Smooth muscle cell (in vitro differentiated cells): Measurements from ENCODE around the gene TMEM186. TPM values are rescaled to one million over a fixed set of nuclear protein-coding genes. Genes with fewer than 3 reads are reported as not detected.

Experiments used
- DNase-seq: peaks from one replicate; lab custom pipeline; 2025; ENCODE audit not compliant: unreplicated experiment; lab: John Stamatoyannopoulos, UW
- H2AFZ ChIP-seq: fragments of 200-600 bp; sonication (generic); 2 replicates; pipeline ENCODE4 v1.6.0; 2016; ENCODE audit warnings: antibody characterized with exemption, low read depth, mild to moderate bottlenecking
- H3F3A ChIP-seq: fragments of 200-600 bp; sonication (generic); 2 replicates; pipeline ENCODE4 v1.6.0; 2017; ENCODE audit warnings: antibody characterized with exemption, low read depth
- H3K27ac ChIP-seq: fragments of 200-600 bp; sonication (generic); 2 replicates; pipeline ENCODE4 v1.5.1; 2016; ENCODE audit warnings: low read depth, mild to moderate bottlenecking
- H3K27me3 ChIP-seq: fragments of 200-600 bp; sonication (generic); 2 replicates; pipeline ENCODE4 v1.6.1; 2016; ENCODE audit warnings: low read depth, mild to moderate bottlenecking
- H3K36me3 ChIP-seq: fragments of 200-600 bp; sonication (generic); 2 replicates; pipeline ENCODE4 v1.5.1; 2016; ENCODE audit warnings: low read depth
- H3K4me1 ChIP-seq: fragments of 200-600 bp; sonication (generic); 2 replicates; pipeline ENCODE4 v1.5.1; 2016; ENCODE audit warnings: low read depth
- H3K4me2 ChIP-seq: fragments of 200-600 bp; sonication (generic); 2 replicates; pipeline ENCODE4 v1.6.0; 2016; ENCODE audit warnings: mild to moderate bottlenecking
- H3K4me3 ChIP-seq: fragments of 200-600 bp; sonication (generic); 2 replicates; pipeline ENCODE4 v1.5.1; 2016; ENCODE audit warnings: mild to moderate bottlenecking
- H3K79me2 ChIP-seq: fragments of 200-600 bp; sonication (generic); 2 replicates; pipeline ENCODE4 v1.6.0; 2016; ENCODE audit warnings: low read depth, mild to moderate bottlenecking
- H3K9ac ChIP-seq: fragments of 200-600 bp; sonication (generic); 2 replicates; pipeline ENCODE4 v1.6.0; 2016; ENCODE audit warnings: low read depth
- H3K9me3 ChIP-seq: fragments of 200-600 bp; sonication (generic); replicated peaks from 2 replicates; pipeline ENCODE4 v1.5.1; 2016; ENCODE audit warnings: low read depth
- H4K20me1 ChIP-seq: fragments of 200-600 bp; sonication (generic); 2 replicates; pipeline ENCODE4 v1.6.0; 2016; ENCODE audit warnings: low read depth
- WGBS: methylation state at CpG from one replicate; pipeline ENCODE4 v1.1.7; 2016; ENCODE audit warnings: low lambda C conversion rate; 5-methylcytosine and 5-hydroxymethylcytosine counted together
- polyA plus RNA-seq: library from polyadenylated mRNA; unstranded; fragments of >200 nt; fragmentation: Nextera tagmentation; extraction: Ambion mirVana; gene quantifications from 2 replicates; pipeline ENCODE4 v1.2.1, GENCODE V29; 2016
- total RNA-seq: library from RNA; depleted of rRNA; stranded (reverse); fragments of >200 nt; gene quantifications from 2 replicates; pipeline ENCODE4 v1.2.3, GENCODE V29; 2014
- TF ChIP-seq, protein P1 (sequence below): fragments of 200-600 bp; sonication (generic); IDR thresholded peaks from 2 replicates; pipeline ENCODE4 v1.5.1; 2017; ENCODE audit warnings: borderline replicate concordance, mild to moderate bottlenecking, antibody characterized with exemption; ENCODE audit not compliant: insufficient read depth, poor library complexity, severe bottlenecking

The TMEM186 gene
- total and polyA plus RNA-seq, 2 experiments from 2014 or later: 1.3 to 9.7 TPM

- Histone ChIP-seq H3K9me3 (no peaks in the 10 kb centered on the region), H3K27me3 (no peaks in the 10 kb centered on the region), H3K9ac (no peak overlapping the region), H3K4me1 (no peaks in the 10 kb centered on the region), H3K27ac (no peak overlapping the region), H3K79me2 (no peaks in the 10 kb centered on the region), H3K4me2 (no peak overlapping the region), H2AFZ (no peak overlapping the region), H3K36me3 (no peaks in the 10 kb centered on the region), H4K20me1 (no peaks in the 10 kb centered on the region), H3F3A (no peaks in the 10 kb centered on the region), H3K4me3 (no peak overlapping the region)
- no peak for DNase-seq
- TF ChIP-seq, protein P1, sequence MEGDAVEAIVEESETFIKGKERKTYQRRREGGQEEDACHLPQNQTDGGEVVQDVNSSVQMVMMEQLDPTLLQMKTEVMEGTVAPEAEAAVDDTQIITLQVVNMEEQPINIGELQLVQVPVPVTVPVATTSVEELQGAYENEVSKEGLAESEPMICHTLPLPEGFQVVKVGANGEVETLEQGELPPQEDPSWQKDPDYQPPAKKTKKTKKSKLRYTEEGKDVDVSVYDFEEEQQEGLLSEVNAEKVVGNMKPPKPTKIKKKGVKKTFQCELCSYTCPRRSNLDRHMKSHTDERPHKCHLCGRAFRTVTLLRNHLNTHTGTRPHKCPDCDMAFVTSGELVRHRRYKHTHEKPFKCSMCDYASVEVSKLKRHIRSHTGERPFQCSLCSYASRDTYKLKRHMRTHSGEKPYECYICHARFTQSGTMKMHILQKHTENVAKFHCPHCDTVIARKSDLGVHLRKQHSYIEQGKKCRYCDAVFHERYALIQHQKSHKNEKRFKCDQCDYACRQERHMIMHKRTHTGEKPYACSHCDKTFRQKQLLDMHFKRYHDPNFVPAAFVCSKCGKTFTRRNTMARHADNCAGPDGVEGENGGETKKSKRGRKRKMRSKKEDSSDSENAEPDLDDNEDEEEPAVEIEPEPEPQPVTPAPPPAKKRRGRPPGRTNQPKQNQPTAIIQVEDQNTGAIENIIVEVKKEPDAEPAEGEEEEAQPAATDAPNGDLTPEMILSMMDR: no peak
- WGBS: 94% methylated on average over 8 of the region's 8 CpGs
These were observed 15.6 kb downstream of the TMEM186 start for GRCh38 chr16:8781797-8782196.

GRCh38 chr16:8777217-8777616, 20.2 kb downstream of the TMEM186 start:
- 91% methylated on average over 7 of the region's 7 CpGs for WGBS
- no peak overlapping the region for H3K9ac ChIP-seq
- H3K27me3 ChIP-seq: no peaks in the 10 kb centered on the region
- no peaks in the 10 kb centered on the region for H3K36me3 ChIP-seq
- no peaks in the 10 kb centered on the region for H3K4me1 ChIP-seq
- no peak overlapping the region for H2AFZ ChIP-seq
- H3K9me3 ChIP-seq: no peaks in the 10 kb centered on the region
- H3F3A ChIP-seq: no peaks in the 10 kb centered on the region
- TF ChIP-seq, protein P1: no peak
- no peaks in the 10 kb centered on the region for H4K20me1 ChIP-seq
- H3K4me2 ChIP-seq: no peak overlapping the region
- no peak overlapping the region for H3K4me3 ChIP-seq
- no peak overlapping the region for H3K27ac ChIP-seq
- no peaks in the 10 kb centered on the region for H3K79me2 ChIP-seq
- DNase-seq: no peak

- Histone ChIP-seq H3K27ac (no peak overlapping the region), H4K20me1 (no peaks in the 10 kb centered on the region), H3K9ac (no peak overlapping the region), H3K36me3 (no peaks in the 10 kb centered on the region), H3K4me1 (no peaks in the 10 kb centered on the region), H3K27me3 (no peaks in the 10 kb centered on the region), H3K4me2 (no peak overlapping the region), H2AFZ (no peak overlapping the region), H3K9me3 (no peaks in the 10 kb centered on the region), H3F3A (no peaks in the 10 kb centered on the region), H3K4me3 (no peak overlapping the region), H3K79me2 (no peaks in the 10 kb centered on the region)
- 81% methylated on average over 12 of the region's 12 CpGs for WGBS
- TF ChIP-seq, protein P1: no peak
- no peak for DNase-seq
These were observed 21.3 kb downstream of the TMEM186 start for GRCh38 chr16:8776129-8776584.

DNA sequence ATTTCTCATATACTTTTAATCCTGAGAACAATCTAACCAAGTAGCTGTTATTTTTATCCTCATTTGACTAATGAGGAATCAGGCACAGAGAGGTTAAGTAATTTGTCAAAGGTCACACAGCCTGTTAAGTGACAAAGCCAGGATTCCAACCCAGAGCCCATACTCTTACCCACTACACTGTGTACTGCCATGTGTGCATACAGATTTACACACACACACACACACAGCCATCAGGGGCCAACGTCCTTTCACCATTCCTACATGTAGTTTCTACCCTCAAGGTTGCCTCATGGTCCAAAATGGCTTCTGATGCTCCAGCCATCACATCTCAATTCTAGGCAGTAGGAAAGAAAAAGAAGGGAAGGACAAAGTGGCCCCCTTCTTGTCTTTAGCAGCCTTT, 22.1 kb downstream of the TMEM186 start:
- Histone ChIP-seq H3K27ac (no peak overlapping the region), H4K20me1 (no peaks in the 10 kb centered on the region), H3K36me3 (no peaks in the 10 kb centered on the region), H3K9ac (no peak overlapping the region), H3K4me2 (no peak overlapping the region), H3F3A (no peaks in the 10 kb centered on the region), H3K9me3 (no peaks in the 10 kb centered on the region), H3K79me2 (no peaks in the 10 kb centered on the region), H3K27me3 (no peaks in the 10 kb centered on the region), H3K4me1 (no peaks in the 10 kb centered on the region), H3K4me3 (no peak overlapping the region), H2AFZ (no peak overlapping the region)
- TF ChIP-seq, protein P1: no peak
- no peak for DNase-seq
- WGBS: 91% methylated on average over 1 of the region's 1 CpG
